CD4-positive, alpha-beta T cell treated with Interferon alpha-2 for 1 hour (primary cell): ENCODE measurements around the gene ZNF592.

Experiments used
- DNase-seq, 2 donors: peaks; one replicate each; pipeline ENCODE4 v3.0.0-alpha.2; 2020 to 2022

The ZNF592 gene

GRCh38 chr15:84782346-84782745 is 34.0 kb downstream of the ZNF592 start:
- DNase-seq = no peak

GRCh38 chr15:84783493-84784251 is 35.3 kb downstream of the ZNF592 start:
- no peak for DNase-seq

GRCh38 chr15:84784262-84784661 is 35.9 kb downstream of the ZNF592 start:
- no peak for DNase-seq

GRCh38 chr15:84785053-84785452 is 36.7 kb downstream of the ZNF592 start:
- DNase-seq = no peak

- no peak for DNase-seq
These were observed 40.1 kb downstream of the ZNF592 start for GRCh38 chr15:84788500-84788899.

- no peak for DNase-seq
These were observed 41.4 kb downstream of the ZNF592 start for GRCh38 chr15:84789762-84790161.

- DNase-seq = no peak
These were observed 42.3 kb downstream of the ZNF592 start for GRCh38 chr15:84790676-84791075.

- no peak for DNase-seq
These were observed 43.4 kb downstream of the ZNF592 start for GRCh38 chr15:84791763-84792162.

GRCh38 chr15:84793431-84794161 is 45.2 kb downstream of the ZNF592 start:
- no peak for DNase-seq

- no peak for DNase-seq
These were observed 45.8 kb downstream of the ZNF592 start for GRCh38 chr15:84794162-84794547.

GRCh38 chr15:84795186-84795585 is 46.8 kb downstream of the ZNF592 start:
- no peak for DNase-seq

GRCh38 chr15:84797212-84797611 is 48.8 kb downstream of the ZNF592 start:
- DNase-seq = no peak

GRCh38 chr15:84797801-84798200 is 49.4 kb downstream of the ZNF592 start:
- DNase-seq = no peak

GRCh38 chr15:84798436-84798946 is 50.1 kb downstream of the ZNF592 start:
- no peak for DNase-seq

- DNase-seq = no peak
These were observed 51.3 kb downstream of the ZNF592 start for GRCh38 chr15:84799511-84800187.

- no peak for DNase-seq
These were observed 52.0 kb downstream of the ZNF592 start for GRCh38 chr15:84800365-84800806.

GRCh38 chr15:84804005-84804900 is 55.9 kb downstream of the ZNF592 start:
- DNase-seq = no peak

GRCh38 chr15:84805221-84805620 is 56.8 kb downstream of the ZNF592 start:
- no peak for DNase-seq

GRCh38 chr15:84807228-84807627 is 58.8 kb downstream of the ZNF592 start:
- no peak for DNase-seq

GRCh38 chr15:84810073-84810840 is 61.9 kb downstream of the ZNF592 start:
- no peak for DNase-seq

GRCh38 chr15:84811151-84811550 is 62.8 kb downstream of the ZNF592 start:
- no peak for DNase-seq

GRCh38 chr15:84811828-84812227 is 63.4 kb downstream of the ZNF592 start:
- DNase-seq = no peak
